ENCODE results near the gene C12orf76. TPM values are rescaled to one million over a fixed set of nuclear protein-coding genes. Genes with fewer than 3 reads are reported as not detected.

Gene C12orf76
- total and polyA plus RNA-seq, 9 of the 15 experiments (the other 6 are each of a cell fraction or from before 2014, with no cell fraction given) = 6.3 to 38.6 (median 12.3) TPM

DNA sequence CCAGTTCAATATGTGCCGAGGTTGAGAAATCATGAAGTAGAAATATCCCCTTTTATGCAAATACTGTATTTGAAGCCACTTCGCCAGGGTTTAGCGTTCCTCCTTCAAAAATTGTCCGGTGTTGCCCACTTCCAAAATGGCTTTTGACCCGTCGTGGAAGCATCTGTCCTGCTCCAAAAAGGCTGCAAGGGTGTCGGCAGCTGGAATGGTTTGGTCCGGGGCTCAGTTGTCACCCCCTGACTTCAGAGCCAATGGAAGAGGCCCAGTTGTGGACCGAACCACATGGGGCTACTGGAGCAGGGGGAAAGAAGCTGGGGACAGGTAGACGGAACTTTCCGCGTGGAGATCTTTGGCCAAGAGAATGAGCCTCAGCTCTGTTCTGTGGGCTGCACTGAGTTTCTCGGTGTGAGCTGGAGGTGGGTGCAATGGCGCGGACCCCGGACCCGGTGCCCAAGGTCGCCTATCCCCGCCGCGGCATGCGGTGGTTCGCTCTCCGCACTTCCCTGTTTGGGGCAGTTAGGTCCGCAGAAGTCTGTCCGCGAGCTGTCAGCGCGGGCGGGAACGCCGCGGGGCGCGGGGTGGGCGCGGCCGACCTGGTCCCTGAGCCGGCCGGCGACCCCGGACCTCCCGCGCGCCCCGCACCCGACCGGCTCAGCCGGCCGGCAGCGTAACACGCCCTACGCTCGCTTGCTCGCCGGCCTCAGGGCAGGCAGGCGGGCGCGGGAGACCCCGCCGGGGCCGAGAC, 49.2 kb downstream of the C12orf76 start, which contains the start of gene ANKRD13A (continued):
- TF ChIP-seq, protein P1, sequence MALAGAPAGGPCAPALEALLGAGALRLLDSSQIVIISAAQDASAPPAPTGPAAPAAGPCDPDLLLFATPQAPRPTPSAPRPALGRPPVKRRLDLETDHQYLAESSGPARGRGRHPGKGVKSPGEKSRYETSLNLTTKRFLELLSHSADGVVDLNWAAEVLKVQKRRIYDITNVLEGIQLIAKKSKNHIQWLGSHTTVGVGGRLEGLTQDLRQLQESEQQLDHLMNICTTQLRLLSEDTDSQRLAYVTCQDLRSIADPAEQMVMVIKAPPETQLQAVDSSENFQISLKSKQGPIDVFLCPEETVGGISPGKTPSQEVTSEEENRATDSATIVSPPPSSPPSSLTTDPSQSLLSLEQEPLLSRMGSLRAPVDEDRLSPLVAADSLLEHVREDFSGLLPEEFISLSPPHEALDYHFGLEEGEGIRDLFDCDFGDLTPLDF (CRISPR knock-in tag; IDR thresholded peaks at IDR 0.05) = peak; percentile 55; the same call in 1 of the 2 replicates
- no peak for TF ChIP-seq PBX2 (CRISPR knock-in tag; IDR thresholded peaks at IDR 0.05; ENCODE audit: low read depth)
- TF ChIP-seq PBX2 (tag; conservative IDR thresholded peaks at IDR 0.05; ENCODE audit: low read depth) = 0 out of 2 replicates have a peak, but pooled peaks have one; percentile 39
- TF ChIP-seq ZNF197 (CRISPR knock-in tag; IDR thresholded peaks at IDR 0.05; ENCODE audit: low read depth) = no peak
- no peak for TF ChIP-seq ZNF436 (CRISPR knock-in tag; IDR thresholded peaks at IDR 0.05)
- TF ChIP-seq CEBPB (tag; IDR thresholded peaks at IDR 0.05) = peak; percentile 69
- no peak for TF ChIP-seq HSF4 (CRISPR knock-in tag; IDR thresholded peaks at IDR 0.05; ENCODE audit: borderline replicate concordance)
- no peak for TF ChIP-seq PTTG1 (tag; IDR thresholded peaks at IDR 0.05; ENCODE audit: low read depth)
- no peak for TF ChIP-seq ZNF143 (CRISPR knock-in tag; IDR thresholded peaks at IDR 0.05)
- TF ChIP-seq RUNX1 (IDR thresholded peaks at IDR 0.05; ENCODE audit: low read depth) = no peak
- TF ChIP-seq PHB (CRISPR knock-in tag; IDR thresholded peaks at IDR 0.05) = no peak
- peak; percentile 62; the same call in 1 of the 2 replicates for TF ChIP-seq ELF4 (CRISPR knock-in tag; IDR thresholded peaks at IDR 0.05)
- TF ChIP-seq STAT6 (CRISPR knock-in tag; IDR thresholded peaks at IDR 0.05) = no peak
- peak; percentile 97 for TF ChIP-seq POLR2G (IDR thresholded peaks at IDR 0.05; ENCODE audit: low read depth, low read length)
- TF ChIP-seq MXD1 (CRISPR knock-in tag; IDR thresholded peaks at IDR 0.05; ENCODE audit: borderline replicate concordance, poor library complexity, severe bottlenecking) = no peak
- peak; percentile 92 to 100 for TF ChIP-seq NONO (IDR thresholded peaks at IDR 0.05; ENCODE audit: low read depth in 2 of 2, low read length in 1 of 2)
- no peak for TF ChIP-seq RFX5 (IDR thresholded peaks at IDR 0.05; ENCODE audit: low read depth, low read length)
- TF ChIP-seq PHF8 (IDR thresholded peaks at IDR 0.05; ENCODE audit: borderline replicate concordance, low read length) = peak; percentile 88; the same call in 1 of the 2 replicates
- TF ChIP-seq SMARCC2 (IDR thresholded peaks at IDR 0.05; ENCODE audit: low read depth) = no peak; the same call in 1 of the 2 replicates
- no peak for TF ChIP-seq ZNF668 (CRISPR knock-in tag; IDR thresholded peaks at IDR 0.05)
- no peak for TF ChIP-seq ZNF79 (CRISPR knock-in tag; IDR thresholded peaks at IDR 0.05; ENCODE audit: low read depth)

Measured in K562 (cell line).